GM19467 (cell line): Measurements from ENCODE around the gene ARL14.
"Not testable (repeated sequence)": the region's sequence is repeated elsewhere in the genome, so short reads cannot be mapped to it uniquely, and the experiment has no call there.

Experiments
- ATAC-seq: cut with Tn5 transposase; IDR thresholded peaks from one replicate; pipeline ENCODE4 v1.9.1; 2021; ENCODE audit warnings: mild to moderate bottlenecking, moderate library complexity; ENCODE audit not compliant: unreplicated experiment

Gene ARL14

GRCh38 chr3:160675566-160676124, 1.3 kb upstream of the ARL14 start:
- no peak for ATAC-seq

DNA sequence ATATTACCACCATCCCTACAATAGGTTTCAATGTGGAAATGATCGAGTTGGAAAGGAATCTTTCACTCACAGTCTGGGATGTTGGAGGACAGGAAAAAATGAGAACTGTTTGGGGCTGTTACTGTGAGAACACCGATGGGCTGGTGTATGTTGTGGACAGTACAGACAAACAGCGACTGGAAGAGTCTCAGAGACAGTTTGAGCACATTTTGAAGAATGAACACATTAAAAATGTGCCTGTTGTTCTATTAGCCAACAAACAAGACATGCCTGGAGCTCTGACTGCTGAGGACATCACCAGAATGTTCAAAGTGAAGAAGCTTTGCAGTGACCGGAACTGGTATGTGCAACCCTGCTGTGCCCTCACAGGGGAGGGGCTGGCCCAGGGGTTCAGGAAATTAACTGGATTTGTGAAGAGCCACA, 510 bp downstream of the ARL14 start:
- no peak for ATAC-seq

GRCh38 chr3:160678292-160678842, 1.4 kb downstream of the ARL14 start:
- ATAC-seq = no peak

DNA sequence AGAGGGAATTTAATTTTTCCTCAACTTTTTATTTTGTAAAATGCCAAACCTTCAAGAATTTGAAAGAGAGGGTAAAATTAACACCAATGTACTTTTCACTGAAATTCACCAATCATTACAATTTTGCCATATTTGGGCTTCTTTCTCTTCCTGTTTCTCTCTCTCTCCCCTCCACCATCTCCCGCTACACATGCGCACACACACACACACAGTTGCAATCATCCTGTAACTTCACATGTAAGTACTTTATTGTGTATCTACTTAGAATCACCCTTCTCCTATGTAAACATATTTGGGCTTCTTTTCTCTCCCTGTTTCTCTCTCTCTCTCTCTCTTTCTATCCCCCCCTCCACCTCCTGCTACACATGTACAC, 7.4 kb downstream of the ARL14 start:
- no peak for ATAC-seq

- no peak for ATAC-seq
Observed at GRCh38 chr3:160685144-160685766, 8.3 kb downstream of the ARL14 start.

- no peak for ATAC-seq
Observed at GRCh38 chr3:160686955-160687535, 10.1 kb downstream of the ARL14 start.

- ATAC-seq = no peak
Observed at GRCh38 chr3:160691151-160691550, 14.2 kb downstream of the ARL14 start.

- ATAC-seq = no peak
Observed at GRCh38 chr3:160691962-160692361, 15.0 kb downstream of the ARL14 start.

DNA sequence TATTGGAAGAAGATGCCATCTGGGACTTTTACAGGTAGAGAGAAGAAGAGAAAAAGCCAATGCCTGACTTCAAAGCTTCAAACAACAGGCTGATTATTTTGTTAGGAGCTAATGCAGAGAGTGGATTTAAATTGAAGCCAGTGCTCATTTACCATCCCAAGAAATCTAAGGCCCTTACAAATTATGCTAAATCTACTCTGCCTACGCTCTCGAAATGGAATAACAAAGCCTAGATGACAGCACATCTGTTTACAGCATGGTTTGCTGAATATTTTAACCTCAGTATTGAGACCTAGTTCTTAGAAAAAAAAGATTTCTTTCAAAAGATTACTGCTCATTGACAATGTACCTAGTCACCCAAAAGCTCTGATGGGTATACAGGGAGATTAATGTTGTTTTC, 16.2 kb downstream of the ARL14 start:
- no peak for ATAC-seq

- no peak for ATAC-seq
Observed at GRCh38 chr3:160694345-160694744, 17.4 kb downstream of the ARL14 start.

- no peak for ATAC-seq
Observed at GRCh38 chr3:160695003-160695402, 18.0 kb downstream of the ARL14 start.

DNA sequence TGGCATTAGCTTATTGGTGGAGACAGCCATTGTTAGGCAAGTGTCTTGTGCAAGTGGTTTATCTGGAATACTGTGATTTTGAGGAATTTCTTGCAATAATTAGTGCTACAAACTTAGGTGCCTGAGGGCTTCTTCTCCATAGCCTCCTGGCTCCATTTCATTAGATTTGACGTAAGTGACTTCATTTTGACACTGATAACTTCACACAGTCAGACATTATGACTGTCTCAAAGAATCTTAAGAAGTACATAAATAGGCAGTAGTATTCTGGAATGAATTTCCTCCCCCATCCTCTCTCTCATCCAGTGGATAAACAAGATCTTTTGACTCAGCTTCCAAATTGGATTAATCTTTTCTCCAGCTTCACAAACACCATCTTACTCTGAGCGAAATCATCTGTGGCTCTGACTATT, 19.0 kb downstream of the ARL14 start:
- no peak for ATAC-seq

GRCh38 chr3:160697637-160698380, 20.8 kb downstream of the ARL14 start:
- no peak for ATAC-seq

GRCh38 chr3:160698599-160699195, 21.7 kb downstream of the ARL14 start:
- no peak for ATAC-seq

DNA sequence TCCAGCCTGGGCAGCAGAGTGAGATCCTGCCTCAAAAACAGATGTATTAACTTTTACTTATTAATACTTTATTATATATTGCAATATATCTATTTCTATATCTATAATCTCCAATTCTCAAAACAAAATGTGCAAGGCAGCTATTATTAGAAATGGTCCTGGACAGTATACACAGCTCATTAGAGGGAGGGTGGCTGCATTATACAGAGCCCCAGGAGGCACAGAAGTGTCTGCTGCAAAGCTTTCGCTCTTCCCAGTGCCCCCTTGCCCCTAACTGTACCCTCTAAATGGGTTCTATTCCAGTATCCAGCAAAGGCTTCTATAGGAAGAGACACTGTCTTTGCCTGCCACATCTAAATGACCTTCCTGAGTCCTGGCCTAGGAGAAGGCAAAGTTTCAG, 24.5 kb downstream of the ARL14 start:
- no peak for ATAC-seq

DNA sequence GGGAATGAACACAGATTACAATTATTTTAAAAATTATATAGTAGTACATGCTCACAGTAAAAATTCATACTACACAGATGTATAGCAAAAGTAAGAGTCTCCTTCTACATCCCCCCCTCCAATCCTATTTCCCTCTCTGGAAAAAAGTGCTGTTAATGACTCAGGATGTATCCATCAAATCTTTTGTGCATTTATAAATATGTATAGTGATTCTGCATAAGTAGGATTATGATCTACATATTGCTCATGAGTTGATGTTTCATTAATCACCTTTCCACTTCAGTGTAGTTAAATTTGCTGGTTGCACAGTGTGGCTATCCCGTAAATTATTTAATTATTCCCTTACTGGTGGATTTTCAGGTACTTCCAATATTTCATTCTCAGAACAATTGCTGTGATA, 25.3 kb downstream of the ARL14 start:
- no peak for ATAC-seq

DNA sequence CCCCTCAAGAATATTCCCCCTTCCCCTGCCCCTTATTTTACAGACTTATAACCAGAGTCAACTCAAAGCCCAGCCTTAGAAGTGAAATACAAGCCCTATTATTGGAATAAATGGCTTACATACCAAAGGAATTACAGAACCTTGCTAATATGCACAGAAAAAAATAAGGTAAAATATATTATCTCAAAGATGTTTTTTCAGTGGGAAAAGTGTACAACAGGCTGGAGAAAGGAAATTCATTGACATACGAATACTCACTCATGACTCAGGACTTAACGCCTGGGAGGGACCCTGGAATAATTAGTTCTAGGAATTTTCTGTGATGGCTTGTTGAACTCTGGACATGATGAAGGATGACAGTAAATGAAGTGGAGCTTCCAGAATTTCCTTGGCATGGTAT, 27.0 kb downstream of the ARL14 start:
- ATAC-seq = no peak

GRCh38 chr3:160707187-160707794, 30.3 kb downstream of the ARL14 start:
- no peak for ATAC-seq

- ATAC-seq = no peak
Observed at GRCh38 chr3:160709477-160710182, 32.7 kb downstream of the ARL14 start.

DNA sequence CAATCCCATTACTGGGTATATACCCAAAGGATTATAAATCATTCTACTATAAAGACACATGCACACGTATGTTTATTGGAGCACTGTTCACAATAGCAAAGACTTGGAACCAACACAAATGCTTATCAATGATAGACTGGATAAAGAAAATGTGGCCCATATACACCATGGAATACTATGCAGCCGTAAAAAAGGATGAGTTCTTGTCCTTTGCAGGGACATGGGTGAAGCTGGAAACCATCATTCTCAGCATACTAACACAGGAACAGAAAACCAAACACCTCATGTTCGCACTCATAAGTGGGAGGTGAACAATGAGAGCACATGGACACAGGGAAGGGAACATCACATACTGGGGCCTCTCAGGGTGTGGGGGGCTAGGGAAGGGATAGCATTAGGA, 36.2 kb downstream of the ARL14 start:
- ATAC-seq = not testable (repeated sequence)
